ENCODE data around the gene CTSD.

The CTSD gene

GRCh38 chr11:1768141-1768469, 4.4 kb upstream of the CTSD start:
- DNase-seq: no peak

GRCh38 chr11:1767399-1768140, 3.8 kb upstream of the CTSD start:
- no peak for DNase-seq

- no peak for DNase-seq
Measured at GRCh38 chr11:1766719-1767398, 3.1 kb upstream of the CTSD start.

- DNase-seq: no peak
Measured at GRCh38 chr11:1765871-1766718, 2.4 kb upstream of the CTSD start.

DNA sequence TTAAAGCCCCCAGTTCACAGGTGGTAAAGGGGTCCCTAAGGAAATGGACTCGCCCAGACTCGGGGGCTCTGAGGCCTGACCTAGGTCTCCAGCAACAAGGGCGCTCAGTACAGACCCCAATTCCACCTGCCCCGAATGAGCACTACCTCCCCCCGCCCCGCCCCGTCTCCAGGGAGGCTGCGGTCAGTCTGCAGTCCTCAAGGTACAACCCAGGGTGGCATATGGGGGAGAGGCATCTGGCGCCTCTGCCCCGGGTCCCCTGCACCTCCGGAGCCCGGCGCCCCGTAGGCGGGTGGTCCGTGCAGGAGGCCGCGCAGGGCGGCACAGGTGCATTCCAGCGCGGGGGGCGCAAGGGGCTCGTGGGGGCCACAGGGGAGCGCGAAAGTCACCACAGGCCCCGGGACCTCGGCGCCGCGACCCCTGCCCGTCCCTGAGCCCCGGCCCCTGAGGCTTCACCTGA, 361 bp downstream of the CTSD start:
- no peak for DNase-seq

DNA sequence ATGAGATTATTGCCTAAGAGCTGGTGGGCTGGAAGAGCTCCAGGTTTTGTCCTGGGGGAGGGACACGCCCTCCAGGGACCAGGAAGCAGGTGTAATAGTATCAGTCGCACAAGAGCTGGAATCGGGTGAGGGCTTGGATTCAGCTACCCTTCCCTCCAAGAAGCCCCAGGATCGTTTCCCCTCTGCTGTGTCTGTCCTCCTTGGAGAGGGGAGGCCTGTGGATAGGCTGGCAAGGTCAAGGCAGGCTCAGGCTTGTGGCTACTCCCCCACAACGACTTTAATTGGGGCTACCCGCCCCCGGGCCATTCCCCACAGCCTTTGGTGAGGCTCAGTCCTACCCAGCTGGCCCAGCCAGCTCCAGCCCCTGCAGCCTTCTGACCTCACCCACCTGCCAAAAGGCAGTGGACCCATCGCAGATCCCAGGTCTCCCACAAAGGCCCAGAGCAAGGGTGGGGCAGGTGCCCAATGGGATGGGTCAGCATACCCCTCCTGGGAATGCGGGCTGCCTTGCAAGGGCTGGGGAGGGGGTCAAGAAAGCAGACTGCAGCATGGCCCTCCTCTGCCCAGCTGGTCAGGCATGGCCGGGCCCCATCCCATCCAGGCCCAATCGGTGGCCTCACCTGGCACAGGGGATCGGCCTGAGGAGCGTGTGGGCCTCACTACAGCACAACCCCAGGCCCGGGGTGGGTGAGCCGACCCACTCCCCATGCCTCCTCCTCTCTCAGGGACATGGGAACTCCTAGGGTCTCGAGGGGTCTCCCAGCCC, 1.0 kb downstream of the CTSD start:
- DNase-seq: no peak

DNA sequence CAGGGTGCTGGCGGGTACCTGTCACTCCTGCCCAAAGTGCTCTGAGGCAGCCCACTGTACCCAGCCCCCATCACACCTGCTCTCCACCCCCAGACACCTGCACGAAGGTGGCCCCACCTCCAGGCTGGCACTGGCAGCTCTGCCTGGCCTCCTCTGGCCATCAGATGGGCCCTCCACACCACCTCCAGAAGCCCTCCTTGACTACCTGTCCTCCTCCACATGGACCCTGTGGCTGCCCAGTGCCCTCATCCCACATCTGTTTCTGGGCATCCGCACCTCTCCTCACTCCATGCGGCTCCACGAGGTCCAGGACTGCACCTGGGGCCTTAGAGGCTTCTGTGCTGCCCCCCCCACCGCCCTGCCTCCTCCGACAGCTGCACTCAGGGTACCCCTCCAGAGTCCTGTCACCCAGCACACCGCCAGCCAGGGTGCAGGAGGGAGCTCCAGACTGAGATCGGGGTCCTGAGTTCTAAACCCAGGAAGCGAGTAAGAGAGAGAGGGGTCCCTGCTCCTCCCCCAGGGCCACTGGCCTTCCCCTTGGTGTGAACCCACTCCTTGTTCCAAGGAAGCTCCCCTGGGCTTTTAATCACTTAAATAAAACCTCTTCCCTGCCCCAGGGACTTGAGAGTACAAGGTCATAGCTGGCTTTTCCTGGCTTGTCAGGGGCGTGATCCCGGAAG, 1.7 kb downstream of the CTSD start:
- DNase-seq: no peak

- no peak for DNase-seq
Measured at GRCh38 chr11:1761110-1761856, 2.4 kb downstream of the CTSD start.

DNA sequence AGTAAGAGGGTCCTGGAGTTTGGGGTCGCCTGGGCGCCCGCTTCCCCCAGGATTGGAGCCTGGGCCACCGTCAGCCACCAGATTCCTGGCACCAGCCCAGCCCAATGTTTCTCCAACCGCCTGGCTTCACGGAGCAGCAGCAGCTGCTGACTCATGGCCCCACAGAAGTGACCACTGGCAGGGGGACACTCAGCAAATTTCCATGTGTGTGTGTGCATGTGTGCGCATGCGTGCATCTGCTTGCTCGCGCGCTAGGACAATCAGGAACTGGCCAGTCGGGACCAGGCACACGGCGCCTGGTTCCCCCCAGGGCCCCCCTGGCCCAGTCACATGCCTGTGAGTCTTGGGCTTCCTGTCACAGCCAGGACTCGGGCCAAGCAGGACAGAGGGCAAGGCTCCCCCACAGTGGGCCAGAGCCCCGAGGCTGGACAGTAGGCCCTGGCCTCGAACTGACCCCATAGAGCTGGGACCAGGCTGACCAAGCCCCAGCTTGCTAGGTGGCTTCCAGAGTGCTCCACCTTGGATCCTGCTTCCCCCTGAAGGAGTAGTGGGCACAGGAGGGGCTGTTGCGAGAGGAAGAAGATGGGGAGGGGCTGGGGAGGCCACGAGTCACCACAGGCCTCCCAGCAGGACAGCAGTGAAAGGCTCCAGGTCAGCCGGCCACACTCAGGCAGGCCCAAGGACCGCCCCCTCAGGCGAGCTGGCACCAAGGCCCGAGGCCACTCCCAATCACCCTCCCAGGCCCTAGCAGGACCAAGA, 3.2 kb downstream of the CTSD start:
- no peak for DNase-seq

DNA sequence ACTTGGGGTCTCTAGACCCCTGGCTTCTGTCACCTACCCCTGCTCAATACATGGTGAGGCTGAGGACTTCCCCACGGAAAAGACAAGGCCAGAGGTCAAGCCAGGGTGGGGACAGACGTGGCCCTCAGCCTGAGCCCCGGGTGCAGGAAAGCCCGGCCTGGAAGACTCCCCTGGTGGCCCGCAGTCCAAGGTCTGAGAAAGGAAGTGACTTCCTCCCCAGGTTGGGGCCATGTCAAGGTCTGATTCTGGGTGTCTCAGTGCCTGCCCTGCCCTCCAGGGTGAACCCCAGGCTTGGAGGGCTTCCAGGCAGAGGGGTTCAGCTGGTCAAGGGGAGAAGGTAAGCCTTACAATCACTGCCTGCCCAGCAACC, 3.9 kb downstream of the CTSD start:
- no peak for DNase-seq

- DNase-seq: no peak
Measured at GRCh38 chr11:1759151-1759850, 4.4 kb downstream of the CTSD start.

DNA sequence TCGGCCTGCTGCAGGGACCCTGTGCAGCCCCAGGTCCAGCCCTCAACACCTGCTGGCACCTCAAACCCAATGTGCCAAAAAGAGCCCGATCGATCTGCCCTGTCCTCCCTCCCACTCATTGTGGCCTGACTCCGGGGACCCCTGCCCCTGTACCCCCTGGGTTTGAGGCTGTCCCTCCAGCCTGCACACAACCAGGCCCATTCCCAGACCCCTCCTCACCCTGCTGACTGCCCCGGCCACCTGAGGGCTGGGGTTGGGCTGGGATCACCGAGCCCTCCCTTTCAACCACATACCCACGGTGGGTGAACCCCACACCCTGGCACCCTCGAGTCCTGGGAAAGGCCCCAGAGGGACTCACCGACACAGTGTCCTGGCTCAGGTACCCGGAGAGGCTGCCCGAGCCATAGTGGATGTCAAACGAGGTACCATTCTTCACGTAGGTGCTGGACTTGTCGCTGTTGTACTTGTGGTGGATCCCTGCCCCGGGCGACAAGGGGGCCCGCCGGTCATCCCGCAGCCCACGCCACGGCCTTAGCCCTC, 5.0 kb downstream of the CTSD start:
- no peak for DNase-seq

DNA sequence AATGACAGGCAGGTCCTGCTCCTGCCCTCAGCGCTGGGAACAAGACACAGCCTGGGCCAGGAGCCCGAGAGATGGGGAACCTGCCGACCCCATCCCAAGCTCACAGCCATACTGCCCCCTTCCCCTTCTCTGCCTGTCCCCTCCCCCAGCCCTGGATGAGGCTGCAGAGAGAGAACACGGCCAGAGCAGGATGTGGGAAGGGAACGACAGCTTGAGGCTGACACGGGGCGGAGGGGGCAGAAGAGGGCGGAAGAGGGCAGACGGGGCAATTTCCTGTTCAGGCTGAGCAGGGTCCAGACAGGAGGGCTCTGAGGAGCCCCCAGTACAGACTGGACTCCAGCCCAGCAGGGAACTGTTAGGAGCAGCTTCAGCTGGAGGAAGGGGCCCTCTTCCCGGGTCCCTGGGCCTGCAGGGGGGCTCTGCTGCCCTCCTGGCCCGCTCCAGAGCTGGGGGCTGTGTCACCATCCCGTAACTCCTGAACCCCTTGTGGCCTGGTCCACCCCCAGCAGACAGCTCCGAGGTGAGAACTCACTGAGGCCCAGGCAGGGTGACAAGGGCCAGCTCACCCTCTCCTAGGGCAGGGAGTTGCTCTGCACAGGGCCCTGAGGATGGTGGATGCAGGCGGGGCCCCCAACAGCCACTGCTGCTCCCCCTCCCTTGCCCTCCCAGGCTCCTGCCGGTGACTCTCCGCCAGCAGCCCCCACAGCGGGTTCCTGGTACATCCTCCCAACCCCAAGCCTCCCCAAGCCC, 5.7 kb downstream of the CTSD start:
- DNase-seq: no peak

- DNase-seq: no peak
Measured at GRCh38 chr11:1756791-1757771, 6.6 kb downstream of the CTSD start.

DNA sequence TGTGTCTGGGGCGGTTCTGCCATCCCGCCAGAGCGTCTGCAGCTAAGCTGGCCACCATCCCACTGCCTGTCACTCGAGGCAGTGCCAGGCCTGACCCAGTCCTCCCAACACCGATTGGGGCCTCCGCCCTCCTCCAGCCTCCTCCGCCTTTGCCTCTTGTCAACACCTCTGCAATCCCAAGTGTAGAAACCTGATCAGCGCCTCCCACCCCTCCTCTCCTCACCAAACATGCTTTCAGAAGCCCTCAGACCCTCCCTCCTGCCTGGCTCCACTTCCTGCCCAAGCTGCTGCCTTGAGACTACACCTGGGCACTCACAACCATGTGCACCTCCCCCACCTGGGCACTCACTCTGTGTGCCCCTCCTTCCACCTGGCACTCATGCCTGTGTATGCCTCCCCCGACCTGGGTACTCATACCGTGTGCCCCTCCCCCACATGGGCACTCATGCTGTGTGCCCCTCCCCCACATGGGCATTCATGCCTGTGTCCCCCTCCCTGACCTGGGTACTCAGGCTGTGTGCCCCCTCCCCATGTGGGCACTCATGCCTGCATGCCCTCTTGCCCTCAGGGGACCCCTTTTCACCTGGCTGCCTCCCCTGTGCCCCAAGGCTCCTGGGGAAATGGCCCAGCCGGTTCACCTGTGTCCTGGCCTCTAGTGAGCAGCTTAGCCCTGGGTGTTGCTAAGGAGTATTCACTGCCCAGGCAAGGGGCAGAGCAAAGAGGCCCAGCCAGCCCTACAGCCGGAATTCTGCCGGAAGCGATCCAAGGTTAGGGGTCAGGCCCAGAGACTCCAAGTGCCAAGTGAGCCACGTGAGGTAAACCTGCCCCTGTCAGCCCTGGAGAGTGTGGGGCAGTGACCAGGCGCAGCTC, 7.8 kb downstream of the CTSD start:
- no peak for DNase-seq

GRCh38 chr11:1755344-1755691, 8.4 kb downstream of the CTSD start:
- no peak for DNase-seq
